ENCODE results near the gene XBP1.

XBP1 gene

GRCh38 chr22:28821452-28821851 is 21.1 kb upstream of the XBP1 start:
- no peak overlapping the region for H3K9ac ChIP-seq (ENCODE audit: low read length)
- H3K36me3 ChIP-seq (ENCODE audit: low read length), result no peaks in the 10 kb centered on the region
- no peak overlapping the region for H3K27ac ChIP-seq (ENCODE audit: low read depth, low read length)
- H2AFZ ChIP-seq (ENCODE audit: low read depth, low read length, severe bottlenecking), result no peak overlapping the region
- no peaks in the 10 kb centered on the region for H3K9me2 ChIP-seq (replicated peaks; ENCODE audit: insufficient read depth, low read length)
- H3K4me2 ChIP-seq (ENCODE audit: low read depth, low read length, poor library complexity, severe bottlenecking), result no peak overlapping the region
- no peaks in the 10 kb centered on the region for H3K79me2 ChIP-seq (ENCODE audit: insufficient read depth, low read length)
- TF ChIP-seq EZH2phosphoT487 (conservative IDR thresholded peaks at IDR 0.05; ENCODE audit: low read length) (no peak), CTCF (IDR thresholded peaks at IDR 0.05; ENCODE audit: insufficient read depth, low read length, poor library complexity, severe bottlenecking) (no peak)
- no peak overlapping the region for H3K4me3 ChIP-seq (ENCODE audit: insufficient read depth, low read length, poor library complexity, severe bottlenecking)
- no peaks in the 10 kb centered on the region for H3K27me3 ChIP-seq (ENCODE audit: low read length)
- H3F3A ChIP-seq (ENCODE audit: insufficient read depth), result no peaks in the 10 kb centered on the region
- no peaks in the 10 kb centered on the region for H3K9me3 ChIP-seq (ENCODE audit: insufficient read depth, low read length)
- H4K20me1 ChIP-seq (ENCODE audit: low read depth, low read length), result no peaks in the 10 kb centered on the region

DNA sequence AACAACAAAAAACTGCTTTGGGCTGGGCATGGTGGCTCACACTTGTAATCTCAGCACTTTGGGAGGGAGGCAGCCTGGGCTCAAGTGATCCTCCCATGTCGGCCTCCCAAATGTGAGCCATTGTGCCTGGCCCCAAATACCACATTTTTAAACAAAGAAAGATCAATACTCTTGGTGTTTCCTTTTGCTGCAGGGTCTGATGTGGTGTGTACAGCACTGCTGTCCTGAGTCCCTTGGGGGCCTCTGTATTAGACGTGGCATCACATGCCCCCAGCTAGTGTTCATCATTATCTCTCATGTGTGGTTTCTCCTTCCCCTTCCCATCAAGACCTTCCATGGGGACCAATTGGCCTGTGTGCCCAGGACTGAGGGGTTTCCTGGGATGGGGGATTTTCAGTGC is 20.5 kb upstream of the XBP1 start:
- no peak overlapping the region for H3K4me3 ChIP-seq (ENCODE audit: insufficient read depth, low read length, poor library complexity, severe bottlenecking)
- H3K27me3 ChIP-seq (ENCODE audit: low read length), result no peaks in the 10 kb centered on the region
- no peaks in the 10 kb centered on the region for H3F3A ChIP-seq (ENCODE audit: insufficient read depth)
- no peak for TF ChIP-seq EZH2phosphoT487 (conservative IDR thresholded peaks at IDR 0.05; ENCODE audit: low read length)
- TF ChIP-seq CTCF (IDR thresholded peaks at IDR 0.05; ENCODE audit: insufficient read depth, low read length, poor library complexity, severe bottlenecking), result no peak
- no peak overlapping the region for H2AFZ ChIP-seq (ENCODE audit: low read depth, low read length, severe bottlenecking)
- H3K9me3 ChIP-seq (ENCODE audit: insufficient read depth, low read length), result no peaks in the 10 kb centered on the region
- no peaks in the 10 kb centered on the region for H3K9me2 ChIP-seq (replicated peaks; ENCODE audit: insufficient read depth, low read length)
- H3K9ac ChIP-seq (ENCODE audit: low read length), result no peak overlapping the region
- H3K79me2 ChIP-seq (ENCODE audit: insufficient read depth, low read length), result no peaks in the 10 kb centered on the region
- no peak overlapping the region for H3K4me2 ChIP-seq (ENCODE audit: low read depth, low read length, poor library complexity, severe bottlenecking)
- H3K36me3 ChIP-seq (ENCODE audit: low read length), result no peaks in the 10 kb centered on the region
- no peak overlapping the region for H3K27ac ChIP-seq (ENCODE audit: low read depth, low read length)
- no peaks in the 10 kb centered on the region for H4K20me1 ChIP-seq (ENCODE audit: low read depth, low read length)

DNA sequence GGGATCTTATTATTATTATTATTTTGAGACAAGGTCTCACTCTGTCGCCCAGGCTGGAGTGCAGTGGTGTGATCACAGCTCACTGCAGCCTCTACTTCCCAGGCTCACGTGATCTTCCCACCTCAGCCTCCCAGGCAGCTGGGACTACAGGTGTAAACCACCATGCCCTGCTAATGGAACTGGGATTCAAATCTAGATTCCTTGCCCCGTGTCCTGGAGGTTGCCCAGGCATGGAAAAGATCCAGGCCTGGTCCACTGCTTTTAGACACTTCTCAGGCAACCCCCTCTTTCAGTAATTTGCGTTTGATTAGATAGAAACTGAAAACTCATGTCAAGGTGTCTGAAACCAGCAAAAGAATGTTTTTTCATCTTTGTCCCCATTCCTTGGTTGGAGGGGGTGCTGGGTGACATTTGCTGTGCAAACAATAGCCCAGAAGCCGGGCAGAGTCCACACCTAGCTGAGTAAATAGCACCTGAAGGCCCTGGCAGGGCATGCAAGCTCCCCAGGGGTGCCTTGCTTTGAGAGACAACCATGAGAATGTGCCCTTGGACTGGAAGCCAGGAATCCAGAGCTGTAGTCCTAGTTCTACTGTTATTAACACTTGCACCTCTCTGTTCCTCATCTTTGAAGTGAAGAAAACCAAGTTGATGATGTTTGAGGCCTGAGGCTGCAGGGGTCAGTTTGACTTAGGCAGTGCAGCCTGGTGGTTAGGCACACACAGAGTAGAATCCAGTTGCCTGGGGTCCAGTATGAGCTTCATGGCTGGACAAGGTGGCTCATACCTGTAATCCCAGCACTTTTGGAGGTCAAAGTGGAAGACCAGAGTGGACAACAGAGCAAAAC is 19.1 kb upstream of the XBP1 start:
- H2AFZ ChIP-seq (ENCODE audit: low read depth, low read length, severe bottlenecking), result no peak overlapping the region

More for the DNA sequence above, 19.1 kb upstream of the XBP1 start:
- no peaks in the 10 kb centered on the region for H4K20me1 ChIP-seq (ENCODE audit: low read depth, low read length)
- no peaks in the 10 kb centered on the region for H3K79me2 ChIP-seq (ENCODE audit: insufficient read depth, low read length)
- H3K27me3 ChIP-seq (ENCODE audit: low read length), result no peaks in the 10 kb centered on the region
- TF ChIP-seq CTCF (IDR thresholded peaks at IDR 0.05; ENCODE audit: insufficient read depth, low read length, poor library complexity, severe bottlenecking), result no peak
- TF ChIP-seq EZH2phosphoT487 (conservative IDR thresholded peaks at IDR 0.05; ENCODE audit: low read length), result no peak
- H3K27ac ChIP-seq (ENCODE audit: low read depth, low read length), result no peak overlapping the region
- no peaks in the 10 kb centered on the region for H3K9me2 ChIP-seq (replicated peaks; ENCODE audit: insufficient read depth, low read length)
- H3K36me3 ChIP-seq (ENCODE audit: low read length), result no peaks in the 10 kb centered on the region
- H3K4me2 ChIP-seq (ENCODE audit: low read depth, low read length, poor library complexity, severe bottlenecking), result no peak overlapping the region
- H3K4me3 ChIP-seq (ENCODE audit: insufficient read depth, low read length, poor library complexity, severe bottlenecking), result no peak overlapping the region
- H3K9me3 ChIP-seq (ENCODE audit: insufficient read depth, low read length), result no peaks in the 10 kb centered on the region
- H3K9ac ChIP-seq (ENCODE audit: low read length), result no peak overlapping the region
- H3F3A ChIP-seq (ENCODE audit: insufficient read depth), result no peaks in the 10 kb centered on the region
